ENCODE data around the gene DIS3L2. TPM values are rescaled to one million over a fixed set of nuclear protein-coding genes. Genes with fewer than 3 reads are reported as not detected.

Gene DIS3L2
- total RNA-seq, 1 donor from 2014 or later = 42.1 TPM

DNA sequence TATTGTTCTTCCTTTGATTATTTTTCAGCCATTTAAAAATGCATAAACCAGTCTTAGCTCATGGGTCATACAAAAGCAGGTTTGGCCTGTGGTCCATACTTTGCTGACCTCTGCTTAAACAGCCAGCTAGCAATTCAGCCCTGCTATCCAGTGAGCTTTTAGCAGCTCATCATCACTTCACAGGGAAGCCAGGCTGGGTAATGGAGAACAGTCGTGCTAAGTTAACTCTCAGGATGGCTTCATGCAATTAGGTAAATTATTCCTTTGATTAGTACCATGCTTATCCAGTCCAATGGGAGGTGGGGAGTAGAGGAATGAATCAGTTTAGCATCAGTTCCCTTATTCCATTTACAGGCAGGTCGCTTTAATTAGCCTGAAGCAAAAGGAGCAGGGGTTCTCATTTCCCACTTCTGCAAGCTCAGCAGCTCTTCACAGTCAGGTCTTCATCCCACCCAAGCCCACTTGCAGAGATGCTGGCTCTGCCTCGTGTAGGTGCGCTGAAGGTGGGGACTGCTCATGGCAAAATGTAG lies 307.2 kb downstream of the DIS3L2 start:
- no peaks in the 10 kb centered on the region for H3K9me3 Mint-ChIP-seq (ENCODE audit: unreplicated experiment)
- peaks cover 2% of the 10 kb centered on the region for H3K27me3 Mint-ChIP-seq (ENCODE audit: unreplicated experiment)
- H3K4me3 Mint-ChIP-seq (ENCODE audit: unreplicated experiment) = no peak overlapping the region
- no peaks in the 10 kb centered on the region for H3K36me3 Mint-ChIP-seq (ENCODE audit: unreplicated experiment)
- TF ChIP-seq, protein P1, sequence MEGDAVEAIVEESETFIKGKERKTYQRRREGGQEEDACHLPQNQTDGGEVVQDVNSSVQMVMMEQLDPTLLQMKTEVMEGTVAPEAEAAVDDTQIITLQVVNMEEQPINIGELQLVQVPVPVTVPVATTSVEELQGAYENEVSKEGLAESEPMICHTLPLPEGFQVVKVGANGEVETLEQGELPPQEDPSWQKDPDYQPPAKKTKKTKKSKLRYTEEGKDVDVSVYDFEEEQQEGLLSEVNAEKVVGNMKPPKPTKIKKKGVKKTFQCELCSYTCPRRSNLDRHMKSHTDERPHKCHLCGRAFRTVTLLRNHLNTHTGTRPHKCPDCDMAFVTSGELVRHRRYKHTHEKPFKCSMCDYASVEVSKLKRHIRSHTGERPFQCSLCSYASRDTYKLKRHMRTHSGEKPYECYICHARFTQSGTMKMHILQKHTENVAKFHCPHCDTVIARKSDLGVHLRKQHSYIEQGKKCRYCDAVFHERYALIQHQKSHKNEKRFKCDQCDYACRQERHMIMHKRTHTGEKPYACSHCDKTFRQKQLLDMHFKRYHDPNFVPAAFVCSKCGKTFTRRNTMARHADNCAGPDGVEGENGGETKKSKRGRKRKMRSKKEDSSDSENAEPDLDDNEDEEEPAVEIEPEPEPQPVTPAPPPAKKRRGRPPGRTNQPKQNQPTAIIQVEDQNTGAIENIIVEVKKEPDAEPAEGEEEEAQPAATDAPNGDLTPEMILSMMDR (IDR thresholded peaks at IDR 0.05; ENCODE audit: partially characterized antibody, unreplicated experiment) = no peak
- no peaks in the 10 kb centered on the region for H3K4me1 Mint-ChIP-seq (ENCODE audit: low read depth, unreplicated experiment)
- H3K27ac Mint-ChIP-seq (ENCODE audit: unreplicated experiment) = no peak overlapping the region
- DNase-seq = no peak

DNA sequence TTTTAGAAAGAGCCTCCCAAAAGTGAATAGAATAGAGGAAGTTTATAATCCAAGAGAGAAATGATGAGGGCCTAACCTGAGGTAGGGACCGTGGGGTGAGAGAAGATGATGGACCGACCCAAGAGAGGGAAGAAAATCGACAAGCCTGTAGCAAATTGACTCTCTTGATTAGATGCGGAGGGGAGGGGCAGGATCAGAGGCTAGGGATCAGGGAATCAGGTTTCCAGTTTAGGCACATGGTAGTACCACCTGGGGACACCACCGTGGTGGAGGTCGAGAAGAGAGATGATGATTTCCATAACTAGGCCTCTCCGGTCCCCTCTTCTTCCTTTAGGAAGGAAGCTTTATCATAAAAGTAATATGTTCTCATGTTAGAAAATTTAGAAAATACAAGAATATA lies 308.4 kb downstream of the DIS3L2 start:
- H3K4me1 Mint-ChIP-seq (ENCODE audit: low read depth, unreplicated experiment) = no peaks in the 10 kb centered on the region
- H3K36me3 Mint-ChIP-seq (ENCODE audit: unreplicated experiment) = no peaks in the 10 kb centered on the region
- no peak overlapping the region for H3K4me3 Mint-ChIP-seq (ENCODE audit: unreplicated experiment)
- peaks cover 2% of the 10 kb centered on the region for H3K27me3 Mint-ChIP-seq (ENCODE audit: unreplicated experiment)
- no peak overlapping the region for H3K27ac Mint-ChIP-seq (ENCODE audit: unreplicated experiment)
- TF ChIP-seq, protein P1 (IDR thresholded peaks at IDR 0.05; ENCODE audit: partially characterized antibody, unreplicated experiment) = no peak
- no peaks in the 10 kb centered on the region for H3K9me3 Mint-ChIP-seq (ENCODE audit: unreplicated experiment)
- no peak for DNase-seq

DNA sequence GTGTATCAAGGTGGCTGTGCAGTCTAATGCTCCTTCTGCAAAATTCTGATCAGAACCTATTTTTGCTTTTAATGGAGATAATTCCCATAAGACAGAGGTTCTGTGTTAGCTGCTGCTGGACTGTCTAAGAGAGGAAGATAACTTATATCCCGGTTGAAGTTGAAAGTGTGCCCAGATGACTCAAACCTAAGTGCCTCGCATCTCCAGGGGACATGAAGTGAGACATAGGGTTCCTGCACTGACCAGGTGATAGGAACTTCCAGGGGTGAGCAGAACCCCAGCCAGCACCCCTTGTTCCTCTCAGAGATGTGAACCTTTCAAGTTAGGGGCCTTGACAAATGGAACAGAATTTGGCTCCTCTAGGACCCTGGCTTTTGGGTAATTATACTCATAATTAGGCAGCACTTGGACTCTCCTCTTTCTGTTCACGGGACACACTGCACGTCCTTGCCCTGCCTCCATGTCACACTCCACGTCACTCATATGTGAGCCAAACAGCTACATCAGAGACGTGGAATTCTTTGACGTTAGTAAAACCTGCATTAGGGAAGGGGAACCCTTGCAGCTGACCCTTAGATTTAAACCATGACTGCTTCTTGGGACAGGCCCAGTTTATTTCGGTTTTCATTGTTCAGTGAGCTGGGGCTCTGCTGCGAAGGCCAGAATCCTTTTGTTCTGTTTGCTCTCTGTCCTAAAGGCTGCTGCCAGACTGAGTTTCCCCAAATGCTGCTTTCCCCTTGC lies 312.6 kb downstream of the DIS3L2 start:
- DNase-seq = no peak
- Mint-ChIP-seq H3K9me3 (ENCODE audit: unreplicated experiment) (peaks cover 2% of the 10 kb centered on the region), H3K36me3 (ENCODE audit: unreplicated experiment) (no peaks in the 10 kb centered on the region), H3K27ac (ENCODE audit: unreplicated experiment) (no peak overlapping the region), H3K27me3 (ENCODE audit: unreplicated experiment) (no peaks in the 10 kb centered on the region), H3K4me3 (ENCODE audit: unreplicated experiment) (no peak overlapping the region), H3K4me1 (ENCODE audit: low read depth, unreplicated experiment) (peaks cover 13% of the 10 kb centered on the region)
- TF ChIP-seq, protein P1 (IDR thresholded peaks at IDR 0.05; ENCODE audit: partially characterized antibody, unreplicated experiment) = no peak

DNA sequence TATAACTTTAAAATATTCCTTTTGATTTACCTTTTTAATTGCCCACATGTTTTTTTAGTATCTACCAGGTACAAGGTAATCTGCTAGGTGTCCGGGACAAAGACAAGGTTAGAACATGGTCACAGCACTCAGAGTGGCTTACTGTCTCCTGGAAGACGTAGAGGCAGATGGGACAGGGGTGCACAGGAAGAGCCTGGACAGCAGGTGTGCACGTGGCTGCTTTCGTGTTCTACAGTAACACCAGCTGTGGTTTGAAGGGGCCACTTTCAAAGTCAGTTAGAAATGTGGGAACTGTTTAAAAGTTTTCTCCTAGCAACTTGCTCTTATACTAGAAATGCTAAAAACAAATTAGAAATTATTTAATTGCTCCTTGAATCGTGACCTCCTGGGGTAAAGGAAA lies 314.2 kb downstream of the DIS3L2 start:
- no peaks in the 10 kb centered on the region for H3K27me3 Mint-ChIP-seq (ENCODE audit: unreplicated experiment)
- TF ChIP-seq, protein P1 (IDR thresholded peaks at IDR 0.05; ENCODE audit: partially characterized antibody, unreplicated experiment) = no peak
- H3K9me3 Mint-ChIP-seq (ENCODE audit: unreplicated experiment) = peaks cover 3% of the 10 kb centered on the region
- DNase-seq = no peak
- H3K4me3 Mint-ChIP-seq (ENCODE audit: unreplicated experiment) = no peak overlapping the region
- no peak overlapping the region for H3K27ac Mint-ChIP-seq (ENCODE audit: unreplicated experiment)
- no peaks in the 10 kb centered on the region for H3K36me3 Mint-ChIP-seq (ENCODE audit: unreplicated experiment)
- H3K4me1 Mint-ChIP-seq (ENCODE audit: low read depth, unreplicated experiment) = peaks cover 13% of the 10 kb centered on the region

DNA sequence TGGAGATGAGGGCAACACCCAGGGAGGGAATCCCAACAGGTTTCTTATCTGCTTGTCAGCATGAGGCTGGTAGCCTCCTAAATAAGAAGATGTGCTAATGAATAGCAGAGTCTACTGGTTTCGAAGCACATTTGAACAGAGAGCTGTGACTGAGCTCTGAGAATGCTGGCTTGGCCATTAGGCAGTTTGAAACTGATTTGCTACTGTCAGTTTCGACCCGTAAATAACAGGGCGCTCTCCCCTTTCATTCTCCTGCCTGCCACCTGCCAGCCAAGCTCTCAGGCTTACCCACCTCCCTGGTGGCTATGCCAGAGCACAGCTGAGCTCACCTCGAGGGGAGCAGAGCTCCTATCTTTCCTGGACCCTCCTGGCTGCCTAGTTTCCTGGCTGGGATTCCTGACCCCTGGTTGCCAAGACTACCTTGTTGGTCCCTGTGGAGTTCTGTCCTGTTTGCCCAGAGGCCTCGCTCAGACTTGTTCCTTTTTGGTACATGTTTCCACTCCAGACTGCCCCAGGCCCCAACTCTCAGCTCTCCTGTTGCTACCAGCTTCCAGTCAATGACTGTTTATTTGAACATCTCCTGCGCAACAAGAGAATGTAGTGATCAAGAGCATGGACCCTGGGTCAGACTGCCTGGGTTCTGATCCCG lies 314.7 kb downstream of the DIS3L2 start:
- TF ChIP-seq, protein P1 (IDR thresholded peaks at IDR 0.05; ENCODE audit: partially characterized antibody, unreplicated experiment) = no peak
- no peak overlapping the region for H3K4me3 Mint-ChIP-seq (ENCODE audit: unreplicated experiment)
- no peaks in the 10 kb centered on the region for H3K27me3 Mint-ChIP-seq (ENCODE audit: unreplicated experiment)
- H3K9me3 Mint-ChIP-seq (ENCODE audit: unreplicated experiment) = peaks cover 4% of the 10 kb centered on the region
- H3K27ac Mint-ChIP-seq (ENCODE audit: unreplicated experiment) = peak overlapping the region; percentile 43
- peaks cover 13% of the 10 kb centered on the region for H3K4me1 Mint-ChIP-seq (ENCODE audit: low read depth, unreplicated experiment)
- no peaks in the 10 kb centered on the region for H3K36me3 Mint-ChIP-seq (ENCODE audit: unreplicated experiment)
- DNase-seq = peak; percentile 29
